ENCODE results near the gene S100A3. TPM values are rescaled to one million over a fixed set of nuclear protein-coding genes. Genes with fewer than 3 reads are reported as not detected.

S100A3 gene
- total RNA-seq, 2 donors from 2014 or later: not detected

DNA sequence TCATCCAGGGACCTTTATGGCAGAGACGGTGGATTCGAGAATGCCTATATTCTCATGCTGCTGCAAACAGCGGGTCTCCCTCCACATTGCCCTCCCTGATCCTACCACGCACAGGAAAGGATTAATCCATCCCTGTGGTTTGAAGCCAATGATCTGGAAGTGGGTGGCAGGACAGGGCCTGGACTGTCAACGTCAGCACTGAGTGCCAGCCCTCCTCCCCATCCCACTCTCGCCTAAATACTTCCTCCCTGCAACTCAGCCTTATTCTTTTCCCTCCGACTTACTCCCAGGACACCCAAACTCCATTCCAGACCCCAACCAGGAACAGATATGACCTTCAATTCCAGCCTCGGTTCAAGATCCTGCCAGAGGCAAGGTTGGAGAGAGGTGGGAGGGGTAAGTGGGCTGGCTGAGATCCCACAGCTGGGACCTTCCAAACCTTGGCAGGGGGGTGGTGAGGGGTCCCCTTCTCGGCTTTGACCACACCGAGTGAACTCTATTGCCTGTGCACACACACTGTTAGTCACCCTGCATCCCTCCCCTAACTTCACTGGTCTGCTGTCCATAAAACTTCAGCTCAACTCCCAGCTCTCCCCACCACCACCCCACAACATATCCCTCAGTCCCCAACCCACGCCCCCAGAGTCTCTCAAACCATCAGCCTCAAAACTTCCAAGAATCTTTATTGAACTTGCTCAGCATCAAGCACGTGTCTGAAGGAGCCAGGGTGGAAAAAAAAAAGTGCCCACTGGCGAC, 5.9 kb downstream of the S100A3 start:
- H3K4me3 Mint-ChIP-seq: peak overlapping the region; percentile 91 to 95
- H3K36me3 Mint-ChIP-seq (ENCODE audit: insufficient read depth in 2 of 2): peaks cover 4 to 7% of the 10 kb centered on the region in 2 donors
- H3K27me3 Mint-ChIP-seq (ENCODE audit: low read depth): no peaks in the 10 kb centered on the region
- peaks cover 86% of the 10 kb centered on the region for H3K4me1 Mint-ChIP-seq (ENCODE audit: low read depth)
- no peak for DNase-seq
- no peaks in the 10 kb centered on the region for H3K9me3 Mint-ChIP-seq
- ATAC-seq (replicated peaks in 1 of 2): no peak
- peak overlapping the region; percentile 63 for H3K27ac Mint-ChIP-seq

DNA sequence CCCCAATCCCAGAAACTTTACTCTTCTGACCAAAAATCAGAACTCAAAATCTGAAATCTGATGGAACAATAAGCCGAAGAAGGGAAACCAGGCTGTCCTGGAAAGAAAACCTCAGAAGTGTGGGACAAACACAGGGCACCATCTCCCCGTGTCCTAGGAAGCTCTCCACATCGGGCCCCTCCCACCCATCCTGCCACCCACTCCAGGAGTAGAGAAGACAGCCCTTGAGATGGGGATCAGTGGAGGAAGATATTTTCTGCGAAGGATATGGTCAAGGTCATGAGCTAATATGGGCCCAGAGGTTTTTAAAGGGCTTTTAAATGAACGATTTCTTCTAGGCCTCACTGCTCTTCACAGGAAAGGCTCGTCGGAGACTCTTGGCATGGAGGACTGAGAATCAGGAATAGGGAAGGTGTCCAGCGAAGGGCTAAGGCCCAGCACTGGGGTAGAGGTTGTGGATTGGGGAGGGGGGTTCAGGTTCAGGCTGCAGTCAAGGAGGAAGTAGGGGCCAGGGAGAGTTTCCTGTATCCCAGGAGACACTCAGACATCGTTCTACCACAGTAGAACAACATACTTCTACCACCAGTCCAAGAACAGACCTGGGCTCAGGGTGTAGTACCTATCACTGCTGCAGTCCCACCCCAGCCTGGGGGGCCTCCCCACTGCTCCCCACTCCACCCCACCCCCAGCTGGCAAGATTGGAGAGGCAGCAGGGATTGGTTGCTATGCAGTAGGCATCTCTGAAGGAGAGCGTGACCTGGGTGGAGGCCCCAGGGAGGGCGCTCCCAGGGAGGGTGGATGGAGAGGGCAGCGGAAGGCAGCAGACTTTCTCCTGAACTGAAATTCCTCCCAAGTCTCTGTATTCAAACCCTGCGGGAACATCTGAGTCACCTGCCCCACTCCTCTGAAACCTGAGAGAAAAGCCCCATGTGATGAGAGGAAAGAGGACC, 7.1 kb downstream of the S100A3 start:
- Mint-ChIP-seq H3K27ac (peak overlapping the region; percentile 44), H3K4me1 (ENCODE audit: low read depth) (peaks cover 82% of the 10 kb centered on the region), H3K9me3 (no peaks in the 10 kb centered on the region), H3K4me3 (peak overlapping the region; percentile 71 to 91), H3K36me3 (ENCODE audit: insufficient read depth in 2 of 2) (peaks cover 4 to 7% of the 10 kb centered on the region in 2 donors), H3K27me3 (ENCODE audit: low read depth) (no peaks in the 10 kb centered on the region)
- ATAC-seq (replicated peaks in 1 of 2) (no peak), DNase-seq (no peak)

DNA sequence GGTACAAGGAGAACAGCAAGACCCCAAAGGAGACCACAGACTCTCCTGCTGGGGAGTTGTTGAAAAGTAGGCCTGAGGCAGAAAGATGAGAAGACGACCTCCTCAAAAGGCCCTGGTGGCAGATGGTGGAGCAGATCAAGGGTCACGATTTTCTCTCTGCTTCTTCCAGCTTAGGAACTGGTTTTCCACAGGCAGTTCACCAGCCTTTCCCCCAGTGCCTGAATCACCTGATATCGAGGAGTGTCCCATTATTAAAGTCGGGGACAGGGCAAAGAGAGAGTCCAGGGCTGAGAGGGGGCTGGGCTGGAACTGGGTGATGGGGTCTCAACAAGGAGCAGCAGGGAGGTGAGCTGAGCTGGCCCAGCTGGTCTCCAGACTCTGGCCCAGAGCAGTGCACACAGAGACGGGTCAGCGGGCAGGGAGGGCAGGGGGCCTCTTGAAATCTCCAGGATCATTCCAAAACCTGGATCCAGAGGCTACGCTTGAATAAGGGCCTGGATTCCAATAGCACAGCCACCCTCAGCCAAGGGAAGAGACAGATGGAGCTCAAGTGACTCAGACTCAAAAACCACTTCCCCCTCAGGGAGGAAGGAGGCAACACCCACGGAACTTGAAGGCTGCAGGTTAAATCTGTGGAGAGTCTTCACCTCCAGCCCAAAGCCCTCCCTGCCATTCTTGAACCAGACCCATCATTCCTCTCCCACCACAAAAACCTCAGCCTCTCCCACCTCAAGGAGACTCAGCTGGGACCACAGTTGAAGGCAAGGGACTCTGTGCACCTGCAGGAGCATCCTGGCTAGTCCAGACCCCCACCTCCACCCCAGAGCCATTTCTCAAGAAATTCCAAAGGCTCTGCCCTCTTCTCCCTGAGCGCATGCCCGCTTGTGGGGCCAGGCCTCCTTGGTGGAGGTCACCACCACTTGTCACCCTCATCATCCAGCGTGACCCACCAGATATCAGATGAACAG, 8.4 kb downstream of the S100A3 start, which contains the start of gene S100A5:
TSS of gene S100A5 (minus strand) at position 541 of the 968 bp plus-strand sequence. CDS start 743 bp downstream, outside the sequence.
- peak within 1 kb of the TSS; percentile 93 for H3K27ac Mint-ChIP-seq
- H3K36me3 Mint-ChIP-seq (ENCODE audit: insufficient read depth in 2 of 2): peaks cover 4 to 7% of the 10 kb centered on the region in 2 donors

DNA sequence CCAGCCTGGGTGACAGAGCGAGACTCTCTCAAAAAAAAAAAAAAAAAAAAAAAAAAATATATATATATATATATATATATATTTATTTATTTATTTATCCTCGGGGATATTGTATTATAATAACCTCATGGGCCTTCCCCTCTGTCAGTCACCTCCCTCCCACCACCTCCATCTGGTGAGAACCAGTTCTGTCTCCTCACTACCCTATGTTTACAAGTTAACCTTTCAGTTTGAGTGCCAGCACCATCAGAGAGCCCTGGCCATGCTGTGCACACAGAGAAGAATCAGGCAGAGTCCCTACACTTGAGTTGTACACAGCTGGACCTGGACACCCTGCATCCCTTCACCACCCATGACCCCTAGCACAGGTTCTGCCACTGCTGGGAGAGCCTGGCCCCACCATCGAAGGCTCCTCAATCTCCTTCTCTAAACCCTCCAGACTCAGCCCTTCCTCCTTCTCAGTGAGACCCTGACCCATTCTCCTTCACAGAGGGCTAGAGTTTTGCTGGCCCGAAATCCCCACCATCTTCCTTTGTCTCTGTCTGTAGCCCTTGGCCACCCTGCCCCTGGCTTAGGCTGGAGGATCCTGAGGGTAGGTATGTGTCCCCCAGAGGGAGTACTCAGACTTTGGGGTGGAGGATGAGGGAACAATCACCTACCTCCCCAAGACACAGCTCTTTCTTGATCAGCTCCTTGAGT, 9.5 kb downstream of the S100A3 start:
- H3K36me3 Mint-ChIP-seq (ENCODE audit: insufficient read depth in 2 of 2): peaks cover 8 to 9% of the 10 kb centered on the region in 2 donors
- ATAC-seq (replicated peaks in 1 of 2) (no peak), DNase-seq (no peak)
- H3K27ac Mint-ChIP-seq: peak overlapping the region; percentile 19
- H3K4me3 Mint-ChIP-seq: peak overlapping the region; percentile 59 to 71
- peaks cover 76% of the 10 kb centered on the region for H3K4me1 Mint-ChIP-seq (ENCODE audit: low read depth)
- H3K27me3 Mint-ChIP-seq (ENCODE audit: low read depth): no peaks in the 10 kb centered on the region
- H3K9me3 Mint-ChIP-seq: no peaks in the 10 kb centered on the region

More for the DNA sequence above, 8.4 kb downstream of the S100A3 start, which contains the start of gene S100A5:
- H3K9me3 Mint-ChIP-seq: no peaks in the 10 kb centered on the region
- ATAC-seq (replicated peaks in 1 of 2) (peak in 1 of 2 donors; percentile 21), DNase-seq (peak; percentile 66 to 69)
- H3K4me3 Mint-ChIP-seq: peak within 1 kb of the TSS; percentile 59 to 71
- no peaks in the 10 kb centered on the region for H3K27me3 Mint-ChIP-seq (ENCODE audit: low read depth)
- peaks cover 79% of the 10 kb centered on the region for H3K4me1 Mint-ChIP-seq (ENCODE audit: low read depth)

DNA sequence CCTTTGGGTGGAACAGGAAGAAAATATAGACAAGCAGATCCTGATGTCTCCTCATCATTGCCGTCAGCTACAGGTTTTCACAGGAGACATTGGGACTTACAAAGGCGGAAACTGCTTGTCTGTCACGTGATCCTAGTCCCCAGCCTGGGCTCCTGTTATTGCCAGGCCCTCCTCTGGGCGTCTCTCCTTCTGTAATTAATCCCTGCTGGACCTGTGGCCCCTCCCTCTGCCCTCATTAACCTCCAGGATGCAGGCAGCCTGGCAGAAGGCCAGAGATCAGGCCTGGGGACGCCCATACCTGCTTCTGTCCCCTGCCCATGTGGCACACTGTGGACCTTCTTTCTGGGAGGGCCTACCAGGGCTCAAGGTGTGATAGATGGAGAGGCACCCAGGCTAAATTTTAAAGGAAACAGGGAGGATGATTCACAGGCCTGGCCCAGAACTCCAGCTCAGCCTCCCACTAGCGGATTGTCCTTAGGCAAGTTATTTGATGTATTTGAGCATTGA, 10.7 kb downstream of the S100A3 start:
- Mint-ChIP-seq H3K36me3 (ENCODE audit: insufficient read depth in 2 of 2) (peaks cover 4 to 9% of the 10 kb centered on the region in 2 donors), H3K27ac (no peak overlapping the region), H3K27me3 (ENCODE audit: low read depth) (no peaks in the 10 kb centered on the region), H3K4me1 (ENCODE audit: low read depth) (peaks cover 76% of the 10 kb centered on the region), H3K9me3 (no peaks in the 10 kb centered on the region), H3K4me3 (no peak overlapping the region)
- no peak for DNase-seq
- ATAC-seq (replicated peaks in 1 of 2): no peak

DNA sequence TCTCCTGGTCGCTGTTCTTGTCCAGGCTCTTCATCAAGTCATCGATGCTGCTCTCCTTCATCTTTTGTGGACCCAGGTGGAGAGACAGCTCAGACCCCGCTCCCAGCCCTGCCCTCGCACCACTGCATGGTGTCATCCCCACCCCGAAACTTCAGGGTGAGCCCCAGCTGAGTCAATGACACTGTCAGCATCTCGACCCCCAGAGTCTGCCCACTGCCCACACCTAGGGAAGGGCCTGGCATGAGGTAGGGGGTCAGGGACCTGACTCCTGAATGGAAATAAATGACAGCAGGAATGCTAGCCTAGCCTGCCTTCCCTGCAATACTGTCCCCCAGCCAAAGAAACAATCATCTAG, 11.7 kb downstream of the S100A3 start:
- H3K4me3 Mint-ChIP-seq: peak overlapping the region in 1 of 2 donors; percentile 86
- no peaks in the 10 kb centered on the region for H3K9me3 Mint-ChIP-seq
- H3K27me3 Mint-ChIP-seq (ENCODE audit: low read depth): no peaks in the 10 kb centered on the region
- ATAC-seq (replicated peaks in 1 of 2) (no peak), DNase-seq (no peak)
- H3K27ac Mint-ChIP-seq: no peak overlapping the region
- peaks cover 4 to 5% of the 10 kb centered on the region in 2 donors for H3K36me3 Mint-ChIP-seq (ENCODE audit: insufficient read depth in 2 of 2)
- H3K4me1 Mint-ChIP-seq (ENCODE audit: low read depth): peaks cover 76% of the 10 kb centered on the region

DNA sequence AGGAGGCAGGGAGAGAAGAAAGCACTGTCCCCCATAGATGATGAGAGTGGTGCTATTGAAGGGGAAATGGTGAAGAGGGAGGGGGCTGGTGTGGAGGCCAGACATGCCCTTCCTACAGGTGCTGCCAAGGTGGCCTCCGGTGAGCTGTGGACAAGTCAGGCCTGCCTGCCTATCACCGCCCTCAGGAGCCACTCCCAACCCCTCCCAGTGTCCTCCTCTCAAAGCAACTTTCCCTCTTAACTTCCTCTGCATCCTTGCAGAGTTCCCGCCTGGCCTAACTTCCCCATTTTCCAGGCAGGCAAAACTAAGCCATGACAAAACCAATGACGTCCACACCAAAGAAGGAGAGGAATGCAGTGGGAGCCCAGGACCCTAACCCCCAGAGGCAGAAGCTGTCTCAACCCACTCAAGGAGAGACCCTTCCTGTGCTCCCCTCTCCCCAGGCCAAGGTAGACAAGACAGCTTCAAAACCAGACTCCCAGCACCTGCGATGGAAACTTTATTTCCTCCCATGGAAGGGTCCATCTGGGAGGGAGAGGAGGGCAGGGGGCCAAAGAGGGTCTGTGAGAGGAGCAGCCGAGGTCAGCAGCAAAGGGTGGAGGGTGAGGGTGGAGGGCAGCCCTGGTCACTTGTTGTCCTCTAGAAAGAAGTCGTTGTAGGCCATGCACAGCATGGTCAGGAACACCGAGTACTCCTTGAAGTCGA, 12.2 kb downstream of the S100A3 start:
- Mint-ChIP-seq H3K9me3 (no peaks in the 10 kb centered on the region), H3K27me3 (ENCODE audit: low read depth) (no peaks in the 10 kb centered on the region)
- no peak for ATAC-seq (replicated peaks in 1 of 2)

DNA sequence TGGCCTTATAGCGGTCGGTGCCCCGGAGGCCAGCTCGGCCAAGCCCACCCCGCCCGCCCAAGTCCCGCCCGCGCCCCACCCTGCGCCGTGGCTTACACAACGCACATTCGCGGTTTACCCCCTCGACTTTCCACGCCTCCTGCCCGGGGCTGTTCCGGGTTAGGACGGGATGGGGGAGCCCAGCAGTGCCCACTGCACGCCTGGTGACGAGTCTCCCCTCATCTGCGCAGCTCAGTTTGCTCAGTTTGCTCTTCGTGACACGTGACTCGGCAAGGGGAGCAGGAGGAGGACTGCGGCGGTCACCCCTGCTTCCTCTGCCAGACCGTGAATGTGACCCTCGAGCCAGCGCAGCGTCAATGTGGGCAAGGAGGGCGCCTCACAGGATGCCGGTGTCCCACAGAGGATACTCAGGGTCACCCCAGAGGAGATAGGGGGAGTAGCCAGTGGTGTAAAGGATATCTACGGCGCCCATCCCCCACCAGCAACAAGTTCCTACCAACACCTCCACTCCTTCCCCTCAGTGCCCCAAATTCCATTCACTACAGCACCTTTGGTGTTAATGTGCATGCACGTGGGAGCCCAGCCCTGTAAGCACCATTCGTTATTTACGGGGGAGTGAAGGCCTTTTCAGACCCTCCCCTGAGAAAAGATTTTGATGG, 12.9 kb downstream of the S100A3 start:
- Mint-ChIP-seq H3K27ac (peak overlapping the region; percentile 97), H3K36me3 (ENCODE audit: insufficient read depth in 2 of 2) (peaks cover 4 to 5% of the 10 kb centered on the region in 2 donors), H3K4me3 (peak overlapping the region; percentile 86 to 96), H3K4me1 (ENCODE audit: low read depth) (peaks cover 76% of the 10 kb centered on the region), H3K9me3 (no peaks in the 10 kb centered on the region), H3K27me3 (ENCODE audit: low read depth) (no peaks in the 10 kb centered on the region)
- peak; percentile 74 to 78 for ATAC-seq (replicated peaks in 1 of 2)
- DNase-seq: peak; percentile 85 to 86

More for the DNA sequence above, 12.2 kb downstream of the S100A3 start:
- Mint-ChIP-seq H3K27ac (peak overlapping the region; percentile 97), H3K4me1 (ENCODE audit: low read depth) (peaks cover 76% of the 10 kb centered on the region), H3K4me3 (peak overlapping the region; percentile 86 to 96), H3K36me3 (ENCODE audit: insufficient read depth in 2 of 2) (peaks cover 4 to 5% of the 10 kb centered on the region in 2 donors)
- DNase-seq: no peak

DNA sequence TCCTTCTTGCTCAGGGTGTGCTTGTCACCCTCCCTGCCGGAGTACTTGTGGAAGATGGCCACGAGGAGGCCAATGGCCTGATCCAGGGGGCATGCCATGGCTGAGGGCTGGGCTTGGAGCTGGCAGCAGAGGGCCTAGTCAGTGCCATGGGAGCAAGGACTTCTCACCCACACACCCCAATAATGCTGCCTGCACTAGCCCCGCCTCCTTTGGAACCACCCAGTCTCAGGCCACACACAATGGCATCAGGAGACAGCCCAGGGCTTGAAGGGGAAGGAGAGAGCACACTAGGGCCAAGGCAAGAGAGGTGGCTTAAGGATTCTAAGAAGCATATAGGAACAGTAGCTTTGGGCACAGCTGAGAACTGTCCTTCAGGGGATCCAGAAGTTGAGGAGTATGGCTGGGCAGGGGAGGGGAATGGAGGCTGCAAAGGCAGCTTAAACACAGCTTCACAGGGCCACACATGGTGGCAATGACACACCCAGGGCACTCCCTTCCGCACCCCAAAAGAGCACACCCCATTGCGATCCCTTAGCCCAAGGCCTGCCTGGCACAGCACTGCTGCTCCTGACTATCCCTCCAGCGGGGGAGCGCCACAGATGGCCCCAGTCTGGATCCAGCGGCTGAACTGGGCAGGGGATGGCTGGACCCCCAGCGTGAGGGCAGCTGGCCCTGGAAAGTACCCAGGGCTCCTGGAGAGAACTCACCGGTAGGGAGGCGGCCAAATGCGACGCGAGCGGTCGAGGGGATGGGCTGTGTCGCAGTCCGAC, 13.6 kb downstream of the S100A3 start, which contains the start of gene S100A6:
TSS of gene S100A6 (minus strand) at position 750 of the 770 bp plus-strand sequence. CDS start at position 98, 652 bp downstream.
- Mint-ChIP-seq H3K36me3 (ENCODE audit: insufficient read depth in 2 of 2) (peaks cover 4 to 5% of the 10 kb centered on the region in 2 donors), H3K27me3 (ENCODE audit: low read depth) (no peaks in the 10 kb centered on the region), H3K27ac (peak within 1 kb of the TSS; percentile 97), H3K4me1 (ENCODE audit: low read depth) (peaks cover 76% of the 10 kb centered on the region), H3K9me3 (no peaks in the 10 kb centered on the region), H3K4me3 (peak within 1 kb of the TSS; percentile 95 to 96)
- peak; percentile 46 to 58 for DNase-seq
- peak; percentile 29 to 50 for ATAC-seq (replicated peaks in 1 of 2)

DNA sequence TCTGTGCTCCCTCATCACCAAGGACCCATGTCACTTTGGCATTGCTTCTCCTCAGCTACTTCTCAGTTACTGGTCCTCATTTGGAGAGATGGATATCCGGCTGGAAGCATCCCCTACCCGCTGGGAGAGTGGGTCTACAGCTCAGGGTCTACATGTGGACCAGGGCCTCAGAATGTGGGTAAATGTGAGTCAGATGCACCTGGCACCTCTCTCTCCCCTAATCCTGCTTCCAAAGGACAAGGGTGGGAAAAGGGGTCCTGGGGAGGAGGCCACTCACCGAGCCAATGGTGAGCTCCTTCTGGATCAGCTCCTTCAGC, 14.2 kb downstream of the S100A3 start:
- peaks cover 73% of the 10 kb centered on the region for H3K4me1 Mint-ChIP-seq (ENCODE audit: low read depth)
- H3K9me3 Mint-ChIP-seq: no peaks in the 10 kb centered on the region
- H3K27ac Mint-ChIP-seq: peak overlapping the region; percentile 94
- ATAC-seq (replicated peaks in 1 of 2) (no peak), DNase-seq (no peak)
- no peaks in the 10 kb centered on the region for H3K27me3 Mint-ChIP-seq (ENCODE audit: low read depth)
- H3K36me3 Mint-ChIP-seq (ENCODE audit: insufficient read depth in 2 of 2): peaks cover 4 to 5% of the 10 kb centered on the region in 2 donors
- H3K4me3 Mint-ChIP-seq: peak overlapping the region; percentile 86 to 95

Data from activated T-cell treated with anti-CD3 and anti-CD28 coated beads, Interleukin-2, amount 50 U/mL, for 72 hours (primary cell).